Keratinocyte (primary cell): ENCODE measurements around the gene GRM1.

ENCODE experiments used
- EZH2 ChIP-seq: IDR thresholded peaks from one replicate; pipeline ENCODE4 v1.6.1; 2012; ENCODE audit warnings: inconsistent platforms, mild to moderate bottlenecking, low read length, moderate library complexity
- TF ChIP-seq, protein P1 (sequence below), 3 experiments: IDR thresholded peaks in 1 of 3; conservative IDR thresholded peaks in 1 of 3; optimal IDR thresholded peaks in 1 of 3; 2 replicates in 2 of 3; 3 replicates in 1 of 3; pipeline versions ENCODE3 to v1.5.1; 2011; ENCODE audit warnings: low read length in 3 of 3, mild to moderate bottlenecking in 3 of 3, moderate library complexity in 2 of 3, control low read depth in 1 of 3, inconsistent platforms in 1 of 3; ENCODE audit not compliant: insufficient read depth in 2 of 3; ENCODE audit errors: extremely low read depth in 1 of 3

DNA sequence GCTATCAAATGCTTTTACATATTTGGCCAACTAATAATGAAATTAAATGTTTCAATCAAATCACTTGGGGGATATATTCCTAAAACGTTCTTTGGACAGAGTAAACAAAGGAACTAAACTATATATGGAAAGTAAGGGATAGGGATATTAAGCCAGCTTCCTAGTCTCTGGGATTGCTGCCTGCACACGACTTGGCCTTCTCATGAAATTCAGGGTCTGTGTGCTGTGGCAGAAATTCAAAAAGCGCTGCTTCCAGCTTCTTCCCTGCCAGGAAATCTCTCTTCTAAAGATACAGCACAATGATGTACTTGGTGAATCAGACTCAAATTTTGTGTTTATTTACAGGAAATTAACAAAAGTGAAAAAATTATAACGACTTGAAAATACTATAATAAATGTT is 308.5 kb downstream of the GRM1 start:
- TF ChIP-seq, protein P1, sequence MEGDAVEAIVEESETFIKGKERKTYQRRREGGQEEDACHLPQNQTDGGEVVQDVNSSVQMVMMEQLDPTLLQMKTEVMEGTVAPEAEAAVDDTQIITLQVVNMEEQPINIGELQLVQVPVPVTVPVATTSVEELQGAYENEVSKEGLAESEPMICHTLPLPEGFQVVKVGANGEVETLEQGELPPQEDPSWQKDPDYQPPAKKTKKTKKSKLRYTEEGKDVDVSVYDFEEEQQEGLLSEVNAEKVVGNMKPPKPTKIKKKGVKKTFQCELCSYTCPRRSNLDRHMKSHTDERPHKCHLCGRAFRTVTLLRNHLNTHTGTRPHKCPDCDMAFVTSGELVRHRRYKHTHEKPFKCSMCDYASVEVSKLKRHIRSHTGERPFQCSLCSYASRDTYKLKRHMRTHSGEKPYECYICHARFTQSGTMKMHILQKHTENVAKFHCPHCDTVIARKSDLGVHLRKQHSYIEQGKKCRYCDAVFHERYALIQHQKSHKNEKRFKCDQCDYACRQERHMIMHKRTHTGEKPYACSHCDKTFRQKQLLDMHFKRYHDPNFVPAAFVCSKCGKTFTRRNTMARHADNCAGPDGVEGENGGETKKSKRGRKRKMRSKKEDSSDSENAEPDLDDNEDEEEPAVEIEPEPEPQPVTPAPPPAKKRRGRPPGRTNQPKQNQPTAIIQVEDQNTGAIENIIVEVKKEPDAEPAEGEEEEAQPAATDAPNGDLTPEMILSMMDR (optimal IDR thresholded peaks at IDR 0.05 in 1 of 3, IDR thresholded peaks at IDR 0.05 in 1 of 3, conservative IDR thresholded peaks at IDR 0.05 in 1 of 3; ENCODE audit: extremely low read depth in 1 of 3, insufficient read depth in 2 of 3, low read length in 3 of 3): no peak
- no peak for TF ChIP-seq EZH2
